Dendritic cell treated with granulocyte-macrophage colony-stimulating factor and Interleukin-4, amounts not matched to agents 40 ng/mL and 50 ng/mL, for 4 days (primary cell): Measurements from ENCODE around the gene SBNO2.

Experiments
- H3K27ac Mint-ChIP-seq: one replicate; pipeline ENCODE4 v1.8.0; 2022; ENCODE audit warnings: mild to moderate bottlenecking, mixed read lengths
- H3K27me3 Mint-ChIP-seq: one replicate; pipeline ENCODE4 v1.8.0; 2022; ENCODE audit warnings: mild to moderate bottlenecking, mixed read lengths
- H3K36me3 Mint-ChIP-seq: one replicate; pipeline ENCODE4 v1.8.0; 2022; ENCODE audit warnings: low read depth, mixed read lengths
- H3K4me1 Mint-ChIP-seq: one replicate; pipeline ENCODE4 v1.8.0; 2022; ENCODE audit warnings: low read depth, mixed read lengths
- H3K4me3 Mint-ChIP-seq: one replicate; pipeline ENCODE4 v1.8.0; 2022; ENCODE audit warnings: mild to moderate bottlenecking, moderate library complexity, mixed read lengths
- H3K9me3 Mint-ChIP-seq: one replicate; pipeline ENCODE4 v1.8.0; 2022; ENCODE audit warnings: mixed read lengths
- intact Hi-C: fragments of 100-400 bp; cut with micrococcal nuclease; formaldehyde crosslinking; loops from one replicate; pipeline ENCODE4 v1.15.0; 2022

Gene SBNO2

DNA sequence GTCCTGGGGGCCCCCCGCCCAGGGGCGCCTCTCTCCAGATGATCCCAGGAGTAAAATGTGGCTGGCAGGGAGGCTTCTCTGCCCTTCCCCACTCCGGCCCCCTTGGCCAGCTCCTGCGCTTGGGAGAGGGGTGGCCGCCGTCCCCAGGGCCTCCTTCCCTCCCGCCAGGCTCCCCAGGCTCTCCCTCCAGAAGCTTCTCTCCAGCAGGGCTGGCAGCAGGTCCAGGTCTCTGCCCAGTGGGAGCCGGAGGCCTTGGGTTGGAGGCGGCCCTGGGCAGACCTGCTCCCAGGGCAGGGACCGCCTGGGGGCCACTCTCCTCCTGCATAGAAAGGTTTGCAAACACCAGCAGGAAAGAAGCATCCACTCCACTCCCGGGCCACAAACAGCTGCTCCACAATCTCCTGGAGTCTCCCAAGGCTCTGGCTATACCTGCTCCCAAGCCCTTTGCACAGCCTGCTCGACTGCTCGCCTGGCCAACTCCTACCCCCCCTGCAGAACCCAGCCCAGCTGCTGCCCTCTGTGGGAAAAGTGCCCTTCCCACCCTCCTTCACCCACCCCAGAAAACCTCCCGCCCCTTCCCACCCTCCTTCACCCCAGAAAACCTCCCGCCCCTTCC is 26.0 kb downstream of the SBNO2 start:
- no peaks in the 10 kb centered on the region for H3K27me3 Mint-ChIP-seq
- peaks cover 95% of the 10 kb centered on the region for H3K36me3 Mint-ChIP-seq
- intact Hi-C loops: no loop called here
- no peaks in the 10 kb centered on the region for H3K9me3 Mint-ChIP-seq
- peaks cover 64% of the 10 kb centered on the region for H3K4me1 Mint-ChIP-seq
- no peak overlapping the region for H3K4me3 Mint-ChIP-seq
- no peak overlapping the region for H3K27ac Mint-ChIP-seq

DNA sequence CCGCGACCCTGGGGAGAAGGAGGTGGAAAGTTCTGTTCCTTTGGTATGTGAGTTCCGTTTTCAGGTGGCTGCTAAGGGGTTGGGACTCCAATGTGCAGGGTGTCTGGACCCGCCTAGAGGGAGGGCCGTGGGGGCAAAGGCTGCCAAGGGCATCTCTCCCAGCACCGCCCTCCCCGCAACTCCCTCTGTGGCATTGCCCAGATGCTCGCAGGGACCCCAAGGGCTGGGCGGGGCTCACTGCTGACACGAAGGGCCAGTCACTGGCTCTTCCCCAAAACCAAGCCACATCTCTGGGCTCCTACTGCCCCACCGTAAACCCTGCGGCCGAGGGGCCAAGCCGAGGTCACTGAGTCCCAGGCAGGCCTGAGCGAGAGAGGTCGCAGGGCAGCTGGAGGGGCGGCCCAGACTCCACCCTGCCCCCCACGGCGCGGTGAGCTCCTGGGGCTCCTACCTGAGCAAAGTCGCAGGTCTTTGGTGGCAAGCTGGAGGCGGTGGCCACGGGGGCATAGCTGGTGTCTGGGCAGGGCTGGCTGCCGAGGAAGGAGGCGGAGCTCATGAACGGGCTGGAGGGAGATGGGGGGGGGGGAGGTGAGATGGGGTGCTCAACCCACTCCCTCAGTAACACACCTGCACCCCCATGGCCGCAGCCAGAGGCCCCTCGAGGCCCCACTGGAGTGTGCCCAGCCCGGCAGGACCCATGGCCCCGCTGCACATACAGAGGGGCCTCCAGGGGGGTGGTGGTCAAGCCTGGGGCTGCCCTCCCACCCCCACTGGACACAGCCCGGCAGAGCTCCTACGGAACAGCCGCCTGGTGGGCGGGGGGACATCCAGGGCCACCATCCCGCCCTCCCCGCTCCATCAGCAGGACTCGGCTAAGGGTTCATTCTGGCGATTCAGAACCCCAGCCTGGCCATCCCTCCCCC is 26.9 kb downstream of the SBNO2 start:
- no peaks in the 10 kb centered on the region for H3K27me3 Mint-ChIP-seq
- H3K4me1 Mint-ChIP-seq: peaks cover 61% of the 10 kb centered on the region
- intact Hi-C loops: no loop called here
- H3K4me3 Mint-ChIP-seq: no peak overlapping the region
- peaks cover 96% of the 10 kb centered on the region for H3K36me3 Mint-ChIP-seq
- no peak overlapping the region for H3K27ac Mint-ChIP-seq
- H3K9me3 Mint-ChIP-seq: peaks cover 3% of the 10 kb centered on the region

DNA sequence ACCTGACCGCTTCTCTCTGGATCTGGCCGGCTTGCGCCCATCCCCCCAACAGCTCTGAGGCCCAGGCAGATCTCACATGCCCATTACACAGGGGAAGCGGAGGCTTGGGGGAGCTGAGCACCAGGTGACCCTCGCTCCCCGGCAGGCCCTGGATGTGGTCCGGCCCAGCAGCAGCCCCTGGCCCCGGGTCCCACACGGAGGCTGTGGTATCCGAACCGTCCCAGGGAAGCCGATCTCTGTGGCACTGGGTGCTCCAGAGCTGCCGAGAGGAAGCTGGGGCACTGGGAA is 27.7 kb downstream of the SBNO2 start:
- no peak overlapping the region for H3K4me3 Mint-ChIP-seq
- H3K36me3 Mint-ChIP-seq: peaks cover 96% of the 10 kb centered on the region
- intact Hi-C loops: no loop called here
- peaks cover 59% of the 10 kb centered on the region for H3K4me1 Mint-ChIP-seq
- no peak overlapping the region for H3K27ac Mint-ChIP-seq
- peaks cover 9% of the 10 kb centered on the region for H3K9me3 Mint-ChIP-seq
- H3K27me3 Mint-ChIP-seq: no peaks in the 10 kb centered on the region

DNA sequence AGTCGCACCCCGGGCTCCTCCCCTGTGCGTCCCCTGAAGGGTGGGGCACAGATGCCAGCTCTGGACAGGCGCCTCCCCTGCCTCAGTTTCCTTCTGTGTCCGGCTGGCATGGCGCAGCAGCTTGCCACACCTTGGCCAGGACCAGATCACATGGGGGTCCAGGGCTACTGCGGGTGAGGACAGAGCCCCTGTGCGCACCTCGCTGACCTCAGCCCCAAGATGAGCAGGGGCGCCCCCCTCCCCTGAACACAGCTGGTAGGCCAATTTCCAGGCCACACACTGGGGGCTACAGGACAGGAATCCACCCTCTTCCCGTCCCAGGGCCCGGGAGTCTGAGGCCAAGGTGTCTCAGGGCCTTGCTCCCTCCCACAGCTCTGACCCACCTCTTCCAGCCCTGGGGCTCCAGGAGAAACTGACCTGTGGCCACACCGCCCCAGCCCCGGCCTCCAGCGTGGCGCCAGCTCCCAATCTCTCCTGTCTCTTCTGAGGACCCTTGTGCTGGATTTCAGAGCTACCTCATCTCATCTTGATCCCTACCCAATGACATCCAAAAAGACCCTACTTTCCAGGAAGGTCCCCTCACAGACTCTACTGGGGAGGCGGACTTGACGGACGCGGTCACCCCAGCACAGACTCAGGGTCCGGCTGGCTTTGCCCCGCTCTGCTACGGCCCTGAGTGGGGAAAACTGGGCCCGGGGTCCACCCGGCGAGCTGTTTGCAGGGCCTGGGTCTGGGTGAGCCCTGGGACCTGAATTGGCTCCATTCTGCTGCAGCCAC is 28.2 kb downstream of the SBNO2 start:
- Mint-ChIP-seq H3K27me3 (no peaks in the 10 kb centered on the region), H3K36me3 (peaks cover 96% of the 10 kb centered on the region), H3K27ac (no peak overlapping the region), H3K4me1 (peaks cover 59% of the 10 kb centered on the region), H3K9me3 (peaks cover 9% of the 10 kb centered on the region), H3K4me3 (no peak overlapping the region)
- intact Hi-C loops: no loop called here

DNA sequence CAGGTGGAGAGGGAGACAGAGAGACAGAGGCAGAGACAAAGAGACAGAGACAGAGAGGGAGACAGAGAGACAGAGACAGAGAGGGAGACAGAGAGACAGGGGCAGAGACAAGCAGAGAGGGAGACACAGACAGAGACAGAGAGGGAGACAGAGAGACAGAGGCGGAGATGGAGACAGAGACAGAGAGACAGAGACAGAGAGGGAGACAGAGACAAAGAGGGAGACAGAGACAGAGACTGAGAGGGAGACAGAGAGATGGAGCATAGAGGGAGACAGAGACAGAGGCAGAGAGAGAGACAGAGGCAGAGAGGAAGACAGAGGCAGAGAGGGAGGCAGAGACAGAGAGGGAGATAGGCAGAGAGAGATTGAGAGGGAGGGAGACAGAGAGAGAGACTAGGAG is 29.3 kb downstream of the SBNO2 start:
- Mint-ChIP-seq H3K4me3 (no peak overlapping the region), H3K9me3 (peaks cover 9% of the 10 kb centered on the region), H3K27ac (peak overlapping the region; percentile 18), H3K4me1 (peaks cover 61% of the 10 kb centered on the region), H3K27me3 (no peaks in the 10 kb centered on the region), H3K36me3 (peaks cover 96% of the 10 kb centered on the region)
- intact Hi-C loops: no loop called here

DNA sequence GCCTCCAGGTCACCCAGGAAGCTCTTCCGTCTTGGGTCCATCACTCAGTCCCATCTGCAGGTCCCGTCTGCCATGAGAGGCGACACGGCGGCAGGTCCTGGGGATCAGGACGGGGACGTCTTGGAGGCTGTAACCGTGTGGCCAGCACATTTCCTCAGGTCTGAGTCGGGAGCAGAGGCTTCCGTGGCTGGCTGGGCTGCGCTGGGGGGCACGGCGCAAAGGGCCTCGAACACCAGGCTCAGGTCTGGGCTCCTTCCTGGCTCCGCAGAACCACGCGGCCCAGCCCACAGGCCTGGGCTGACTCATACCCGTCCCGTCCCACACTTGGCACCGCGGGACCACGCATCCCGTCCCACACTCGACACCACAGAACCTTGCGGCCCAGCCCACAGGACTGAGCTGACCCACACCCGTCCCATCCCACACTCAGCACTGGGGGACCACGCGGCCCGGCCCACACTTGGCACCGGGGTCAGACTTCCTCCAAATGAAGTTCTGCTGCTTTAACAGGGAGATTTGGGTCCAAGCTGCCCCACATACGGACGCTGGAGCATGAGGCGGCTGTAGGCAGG is 30.2 kb downstream of the SBNO2 start:
- H3K4me3 Mint-ChIP-seq: no peak overlapping the region
- intact Hi-C loops: no loop called here
- H3K36me3 Mint-ChIP-seq: peaks cover 96% of the 10 kb centered on the region
- peaks cover 9% of the 10 kb centered on the region for H3K9me3 Mint-ChIP-seq
- H3K27ac Mint-ChIP-seq: peak overlapping the region; percentile 18
- H3K4me1 Mint-ChIP-seq: peaks cover 57% of the 10 kb centered on the region
- no peaks in the 10 kb centered on the region for H3K27me3 Mint-ChIP-seq

DNA sequence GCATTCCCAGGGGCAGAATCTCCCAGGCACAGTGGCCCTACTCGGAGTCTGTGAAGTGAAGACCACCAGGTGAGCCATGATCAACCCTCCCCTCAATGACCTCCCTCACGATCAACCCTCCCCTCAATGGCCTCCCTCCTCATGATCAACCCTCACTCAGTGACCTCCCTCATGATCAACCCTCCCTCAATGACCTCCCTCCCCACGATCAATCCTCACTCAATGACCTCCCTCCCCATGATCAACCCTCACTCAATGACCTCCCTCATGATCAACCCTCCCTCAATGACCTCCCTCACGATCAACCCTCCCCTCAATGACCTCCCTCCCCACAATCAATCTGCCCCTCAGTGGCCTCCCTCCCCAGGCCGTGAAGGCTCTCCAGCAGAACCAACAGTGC is 32.1 kb downstream of the SBNO2 start:
- Mint-ChIP-seq H3K27ac (peak overlapping the region; percentile 14), H3K4me3 (no peak overlapping the region), H3K4me1 (peaks cover 59% of the 10 kb centered on the region), H3K9me3 (peaks cover 9% of the 10 kb centered on the region), H3K27me3 (no peaks in the 10 kb centered on the region), H3K36me3 (peaks cover 90% of the 10 kb centered on the region)
- intact Hi-C loops: no loop called here

DNA sequence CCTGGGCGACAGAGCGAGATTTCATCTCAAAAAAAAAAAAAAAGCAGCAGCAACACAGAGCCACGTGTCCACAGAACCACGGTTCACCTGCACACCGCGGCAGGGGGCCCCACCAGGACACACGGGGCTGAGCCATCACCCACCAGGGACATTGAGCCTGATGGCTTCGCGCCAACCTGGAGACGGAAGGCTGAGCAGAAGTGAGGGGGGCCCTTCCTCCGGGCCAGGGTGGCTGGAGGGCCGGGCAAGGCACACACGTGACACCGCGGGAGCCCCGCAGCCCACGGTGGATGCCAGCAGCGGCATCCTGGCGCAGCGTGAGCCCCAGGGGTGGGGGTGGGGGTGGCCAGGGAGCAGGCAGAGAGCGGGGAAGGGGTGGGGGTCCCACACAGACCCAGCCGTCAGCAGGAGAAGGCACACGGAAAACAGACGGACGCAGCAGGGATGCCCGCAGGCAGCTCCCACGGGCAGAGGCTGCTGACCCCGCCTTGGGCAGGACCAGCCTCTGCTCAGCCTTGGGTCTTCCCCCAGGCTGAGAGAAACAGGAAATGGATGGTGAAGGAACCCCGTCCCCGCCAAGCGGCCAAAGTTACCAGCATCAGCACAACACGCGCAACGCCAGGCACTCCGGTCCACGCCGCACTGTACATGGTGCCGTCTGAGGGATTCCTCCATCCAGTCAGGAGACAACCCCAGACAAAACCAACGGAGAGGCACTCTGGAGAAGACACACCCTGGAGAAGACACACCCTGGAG is 33.6 kb downstream of the SBNO2 start:
- intact Hi-C loops: no loop called here
- Mint-ChIP-seq H3K27ac (peak overlapping the region; percentile 26), H3K36me3 (peaks cover 90% of the 10 kb centered on the region), H3K4me1 (peaks cover 65% of the 10 kb centered on the region), H3K4me3 (no peak overlapping the region), H3K27me3 (no peaks in the 10 kb centered on the region), H3K9me3 (peaks cover 9% of the 10 kb centered on the region)

DNA sequence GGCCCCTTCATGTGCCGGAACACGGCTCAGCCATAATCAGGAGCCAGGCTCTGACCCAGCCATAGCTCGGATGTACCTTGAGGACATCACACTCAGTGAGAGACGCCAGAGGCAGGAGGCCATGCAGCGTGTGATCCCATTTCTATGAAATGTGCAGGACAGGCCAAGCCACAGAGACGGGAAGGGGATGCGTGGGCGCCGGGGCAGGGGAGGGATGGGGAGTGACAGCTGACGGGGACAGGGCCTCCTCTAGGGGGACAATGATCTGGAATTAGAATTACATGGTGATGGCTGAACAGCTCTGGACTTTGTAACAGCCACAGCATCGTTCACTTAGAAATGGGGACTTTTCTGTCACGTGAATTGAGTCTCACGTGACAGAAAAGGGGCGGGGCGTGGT is 34.9 kb downstream of the SBNO2 start:
- Mint-ChIP-seq H3K4me3 (no peak overlapping the region), H3K27me3 (no peaks in the 10 kb centered on the region), H3K27ac (no peak overlapping the region), H3K36me3 (peaks cover 88% of the 10 kb centered on the region), H3K9me3 (peaks cover 9% of the 10 kb centered on the region), H3K4me1 (peaks cover 67% of the 10 kb centered on the region)
- intact Hi-C loops: no loop called here

DNA sequence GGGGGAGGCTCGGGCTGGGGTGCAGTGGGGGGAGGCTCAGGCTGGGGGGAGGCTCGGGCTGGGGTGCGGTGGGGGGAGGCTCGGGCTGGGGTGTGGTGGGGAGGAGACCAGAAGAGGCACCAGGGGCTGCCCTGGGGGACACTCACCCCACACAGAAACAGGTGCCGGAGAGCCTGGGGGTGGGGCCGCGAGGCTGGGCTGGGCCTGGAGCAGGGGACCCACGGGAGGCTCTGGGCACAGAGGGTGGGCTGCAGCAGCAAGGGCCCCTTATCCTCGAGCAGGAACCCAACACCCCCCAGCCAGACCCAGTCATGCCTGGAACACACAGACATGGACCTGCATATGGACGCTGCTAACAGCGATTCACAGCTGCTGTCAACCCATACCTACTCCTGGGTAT is 35.9 kb downstream of the SBNO2 start:
- Mint-ChIP-seq H3K9me3 (peaks cover 9% of the 10 kb centered on the region), H3K27me3 (no peaks in the 10 kb centered on the region), H3K36me3 (peaks cover 86% of the 10 kb centered on the region), H3K4me3 (no peak overlapping the region), H3K27ac (no peak overlapping the region), H3K4me1 (peaks cover 69% of the 10 kb centered on the region)
- intact Hi-C loops: no loop called here

DNA sequence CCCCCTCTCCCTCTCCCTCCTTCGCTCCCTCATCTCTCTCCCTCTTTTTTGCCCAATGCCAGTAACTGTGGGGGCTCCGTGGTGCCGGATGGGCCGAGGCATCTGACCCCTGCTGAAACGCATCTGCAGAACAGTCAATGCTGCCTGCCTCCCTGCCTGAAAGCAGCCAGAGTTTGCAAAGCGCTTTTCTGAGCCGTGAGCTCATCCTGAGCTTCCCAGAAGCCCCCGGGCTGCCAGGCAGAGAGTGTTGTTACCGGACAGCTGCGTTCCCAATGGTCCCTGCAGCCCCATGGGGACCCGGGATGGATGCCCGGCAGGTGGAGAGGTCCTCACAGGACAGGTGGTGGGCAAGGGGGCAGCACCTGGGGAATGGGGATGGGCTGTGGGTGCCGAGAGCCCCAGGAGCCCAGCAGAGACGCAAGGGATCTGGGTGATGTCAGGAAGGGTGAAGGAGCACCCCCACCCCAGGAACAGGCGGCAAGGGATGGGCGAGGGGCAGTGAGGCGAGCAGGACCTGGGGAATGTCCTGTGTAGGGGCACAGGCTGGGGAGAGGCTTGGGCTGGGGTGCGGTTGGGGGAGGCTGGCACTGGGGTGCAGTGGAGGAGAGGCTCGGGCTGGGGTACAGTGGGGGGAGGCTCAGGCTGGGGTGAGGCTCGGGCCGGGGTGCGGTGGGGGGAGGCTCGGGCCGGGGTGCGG is 37.3 kb downstream of the SBNO2 start:
- Mint-ChIP-seq H3K9me3 (peaks cover 3% of the 10 kb centered on the region), H3K36me3 (peaks cover 75% of the 10 kb centered on the region), H3K4me1 (peaks cover 67% of the 10 kb centered on the region), H3K27ac (peak overlapping the region; percentile 9), H3K4me3 (no peak overlapping the region), H3K27me3 (no peaks in the 10 kb centered on the region)
- intact Hi-C loops: no loop called here

GRCh38 chr19:1136201-1136600 is 37.9 kb downstream of the SBNO2 start:
- Mint-ChIP-seq H3K27me3 (no peaks in the 10 kb centered on the region), H3K4me1 (peaks cover 66% of the 10 kb centered on the region), H3K9me3 (no peaks in the 10 kb centered on the region), H3K27ac (peak overlapping the region; percentile 9), H3K4me3 (no peak overlapping the region), H3K36me3 (peaks cover 75% of the 10 kb centered on the region)
- intact Hi-C loops: no loop called here

DNA sequence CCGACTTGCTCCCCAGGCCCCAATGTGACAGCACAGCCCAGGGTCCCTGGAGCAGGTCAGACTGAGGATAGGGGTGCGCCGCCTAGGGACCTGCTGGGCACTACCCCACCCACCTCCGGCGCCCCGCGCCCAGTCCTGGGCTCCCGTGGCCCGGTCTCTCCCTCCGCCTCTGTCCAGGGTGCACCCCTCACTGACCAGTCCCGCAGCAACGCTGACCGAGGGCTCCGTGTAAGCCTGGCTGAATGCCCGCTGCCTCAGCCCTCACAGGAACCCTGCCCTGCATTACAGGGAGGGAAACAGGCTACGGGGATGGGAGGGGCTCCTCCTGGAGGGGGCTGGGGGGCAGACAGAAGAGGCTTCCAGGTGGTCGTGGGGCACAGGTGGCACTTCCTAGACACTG is 38.6 kb downstream of the SBNO2 start:
- peaks cover 66% of the 10 kb centered on the region for H3K4me1 Mint-ChIP-seq
- H3K27me3 Mint-ChIP-seq: no peaks in the 10 kb centered on the region
- no peaks in the 10 kb centered on the region for H3K9me3 Mint-ChIP-seq
- intact Hi-C loops: no loop called here
- H3K4me3 Mint-ChIP-seq: no peak overlapping the region
- peaks cover 75% of the 10 kb centered on the region for H3K36me3 Mint-ChIP-seq
- no peak overlapping the region for H3K27ac Mint-ChIP-seq
